ENCODE measurements around the gene TSC2. TPM values are rescaled to one million over a fixed set of nuclear protein-coding genes. Genes with fewer than 3 reads are reported as not detected.

TSC2 gene
- total RNA-seq, 1 donor from 2014 or later = 215 TPM

- Mint-ChIP-seq H3K9me3 (ENCODE audit: unreplicated experiment) (peaks cover 7% of the 10 kb centered on the region), H3K27ac (ENCODE audit: unreplicated experiment) (no peak overlapping the region), H3K4me3 (ENCODE audit: unreplicated experiment) (no peak overlapping the region), H3K36me3 (ENCODE audit: unreplicated experiment) (no peaks in the 10 kb centered on the region), H3K27me3 (ENCODE audit: unreplicated experiment) (peaks cover 9% of the 10 kb centered on the region), H3K4me1 (ENCODE audit: low read depth, unreplicated experiment) (peaks cover 10% of the 10 kb centered on the region)
- peak; percentile 13 for DNase-seq
- no peak for TF ChIP-seq CTCF (IDR thresholded peaks at IDR 0.05; ENCODE audit: partially characterized antibody, unreplicated experiment)
Measured at GRCh38 chr16:2042986-2043666, 4.7 kb upstream of the TSC2 start.

- peaks cover 16% of the 10 kb centered on the region for H3K4me1 Mint-ChIP-seq (ENCODE audit: low read depth, unreplicated experiment)
- DNase-seq = peak; percentile 20
- no peak overlapping the region for H3K27ac Mint-ChIP-seq (ENCODE audit: unreplicated experiment)
- peaks cover 8% of the 10 kb centered on the region for H3K9me3 Mint-ChIP-seq (ENCODE audit: unreplicated experiment)
- no peak for TF ChIP-seq CTCF (IDR thresholded peaks at IDR 0.05; ENCODE audit: partially characterized antibody, unreplicated experiment)
- peaks cover 9% of the 10 kb centered on the region for H3K27me3 Mint-ChIP-seq (ENCODE audit: unreplicated experiment)
- no peaks in the 10 kb centered on the region for H3K36me3 Mint-ChIP-seq (ENCODE audit: unreplicated experiment)
- no peak overlapping the region for H3K4me3 Mint-ChIP-seq (ENCODE audit: unreplicated experiment)
Measured at GRCh38 chr16:2043667-2044451, 3.9 kb upstream of the TSC2 start.

GRCh38 chr16:2044541-2044940 is 3.2 kb upstream of the TSC2 start:
- Mint-ChIP-seq H3K4me1 (ENCODE audit: low read depth, unreplicated experiment) (peaks cover 11% of the 10 kb centered on the region), H3K9me3 (ENCODE audit: unreplicated experiment) (peaks cover 8% of the 10 kb centered on the region), H3K27ac (ENCODE audit: unreplicated experiment) (no peak overlapping the region), H3K27me3 (ENCODE audit: unreplicated experiment) (peaks cover 6% of the 10 kb centered on the region), H3K36me3 (ENCODE audit: unreplicated experiment) (no peaks in the 10 kb centered on the region), H3K4me3 (ENCODE audit: unreplicated experiment) (no peak overlapping the region)
- DNase-seq = peak; percentile 10
- TF ChIP-seq CTCF (IDR thresholded peaks at IDR 0.05; ENCODE audit: partially characterized antibody, unreplicated experiment) = no peak

GRCh38 chr16:2045965-2046892 is 1.6 kb upstream of the TSC2 start:
- H3K4me1 Mint-ChIP-seq (ENCODE audit: low read depth, unreplicated experiment) = peaks cover 9% of the 10 kb centered on the region
- peaks cover 9% of the 10 kb centered on the region for H3K9me3 Mint-ChIP-seq (ENCODE audit: unreplicated experiment)
- H3K27me3 Mint-ChIP-seq (ENCODE audit: unreplicated experiment) = peaks cover 4% of the 10 kb centered on the region
- no peak for TF ChIP-seq CTCF (IDR thresholded peaks at IDR 0.05; ENCODE audit: partially characterized antibody, unreplicated experiment)
- no peaks in the 10 kb centered on the region for H3K36me3 Mint-ChIP-seq (ENCODE audit: unreplicated experiment)
- no peak overlapping the region for H3K27ac Mint-ChIP-seq (ENCODE audit: unreplicated experiment)
- peak overlapping the region; percentile 89 for H3K4me3 Mint-ChIP-seq (ENCODE audit: unreplicated experiment)
- DNase-seq = no peak

Data from glutamatergic neuron (in vitro differentiated cells).